Measurements from ENCODE around the gene CTSO.
"Not testable (repeated sequence)": the region's sequence is repeated elsewhere in the genome, so short reads cannot be mapped to it uniquely, and the experiment has no call there.

The CTSO gene

GRCh38 chr4:155901013-155901412 is 52.7 kb downstream of the CTSO start:
- H3K4me3 ChIP-seq (ENCODE audit: low read depth, low read length): no peak overlapping the region
- in situ Hi-C loops (cut with HindIII; ENCODE audit: low sequenced_read_pairs): no loop called here
- no peak for DNase-seq (ENCODE audit: low read depth, low spot score)
- TF ChIP-seq CTCF (IDR thresholded peaks at IDR 0.05; ENCODE audit: low read depth, low read length): no peak

GRCh38 chr4:155900381-155900780 is 53.3 kb downstream of the CTSO start:
- DNase-seq (ENCODE audit: low read depth, low spot score): peak; percentile 70
- in situ Hi-C loops (cut with HindIII; ENCODE audit: low sequenced_read_pairs): no loop called here
- no peak overlapping the region for H3K4me3 ChIP-seq (ENCODE audit: low read depth, low read length)
- TF ChIP-seq CTCF (IDR thresholded peaks at IDR 0.05; ENCODE audit: low read depth, low read length): no peak

DNA sequence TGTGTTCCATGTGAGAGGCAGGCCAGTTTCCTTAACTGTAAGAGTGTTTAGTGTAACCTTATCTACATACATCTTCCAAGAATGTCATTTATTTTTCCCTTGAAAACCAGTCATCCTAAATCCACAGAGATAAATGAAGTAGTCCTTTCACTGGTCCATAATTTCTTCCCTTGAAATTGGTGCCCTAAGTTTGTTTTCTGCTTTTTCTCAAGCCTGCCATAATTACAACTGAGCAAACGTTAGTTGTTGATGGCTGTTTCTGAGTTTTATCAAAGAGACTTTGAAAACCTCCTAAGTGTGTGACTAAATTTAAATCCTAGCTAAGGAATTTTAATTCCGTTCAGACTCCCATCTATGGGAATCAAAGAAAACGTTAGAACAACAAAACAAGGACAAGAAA is 53.8 kb downstream of the CTSO start:
- no peak for TF ChIP-seq CTCF (IDR thresholded peaks at IDR 0.05; ENCODE audit: low read depth, low read length)
- H3K4me3 ChIP-seq (ENCODE audit: low read depth, low read length): no peak overlapping the region
- in situ Hi-C loops (cut with HindIII; ENCODE audit: low sequenced_read_pairs): no loop called here
- DNase-seq (ENCODE audit: low read depth, low spot score): no peak

- in situ Hi-C loops (cut with HindIII; ENCODE audit: low sequenced_read_pairs); H3K4me3 ChIP-seq (ENCODE audit: low read depth, low read length); DNase-seq (ENCODE audit: low read depth, low spot score): not testable (repeated sequence)
Measured at GRCh38 chr4:155898371-155898770, 55.3 kb downstream of the CTSO start.

DNA sequence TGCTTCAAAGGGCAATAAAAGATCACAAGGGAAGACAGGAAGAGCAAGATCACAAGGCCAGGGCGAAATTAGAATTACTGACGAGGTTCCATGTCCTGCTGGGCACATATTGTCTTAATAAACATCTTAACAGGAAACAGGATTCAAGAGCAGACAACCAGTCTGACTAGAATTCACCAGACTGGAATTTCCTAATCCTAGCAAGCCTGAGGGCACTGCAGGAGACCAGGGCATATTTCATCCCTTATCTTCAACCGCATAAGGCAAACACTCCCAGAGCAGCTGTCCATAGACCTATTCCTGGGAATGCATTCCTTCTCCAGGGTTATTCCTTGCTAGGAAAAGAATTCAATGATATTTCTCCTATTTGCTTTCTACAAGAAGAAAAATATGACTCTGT is 62.6 kb downstream of the CTSO start:
- no peak for TF ChIP-seq CTCF (IDR thresholded peaks at IDR 0.05; ENCODE audit: low read depth, low read length)
- no peak overlapping the region for H3K4me3 ChIP-seq (ENCODE audit: low read depth, low read length)
- in situ Hi-C loops (cut with HindIII; ENCODE audit: low sequenced_read_pairs): no loop called here
- no peak for DNase-seq (ENCODE audit: low read depth, low spot score)

- H3K4me3 ChIP-seq (ENCODE audit: low read depth, low read length): no peak overlapping the region
- in situ Hi-C loops (cut with HindIII; ENCODE audit: low sequenced_read_pairs): no loop called here
- TF ChIP-seq CTCF (IDR thresholded peaks at IDR 0.05; ENCODE audit: low read depth, low read length): no peak
- no peak for DNase-seq (ENCODE audit: low read depth, low spot score)
Measured at GRCh38 chr4:155889946-155890345, 63.7 kb downstream of the CTSO start.

DNA sequence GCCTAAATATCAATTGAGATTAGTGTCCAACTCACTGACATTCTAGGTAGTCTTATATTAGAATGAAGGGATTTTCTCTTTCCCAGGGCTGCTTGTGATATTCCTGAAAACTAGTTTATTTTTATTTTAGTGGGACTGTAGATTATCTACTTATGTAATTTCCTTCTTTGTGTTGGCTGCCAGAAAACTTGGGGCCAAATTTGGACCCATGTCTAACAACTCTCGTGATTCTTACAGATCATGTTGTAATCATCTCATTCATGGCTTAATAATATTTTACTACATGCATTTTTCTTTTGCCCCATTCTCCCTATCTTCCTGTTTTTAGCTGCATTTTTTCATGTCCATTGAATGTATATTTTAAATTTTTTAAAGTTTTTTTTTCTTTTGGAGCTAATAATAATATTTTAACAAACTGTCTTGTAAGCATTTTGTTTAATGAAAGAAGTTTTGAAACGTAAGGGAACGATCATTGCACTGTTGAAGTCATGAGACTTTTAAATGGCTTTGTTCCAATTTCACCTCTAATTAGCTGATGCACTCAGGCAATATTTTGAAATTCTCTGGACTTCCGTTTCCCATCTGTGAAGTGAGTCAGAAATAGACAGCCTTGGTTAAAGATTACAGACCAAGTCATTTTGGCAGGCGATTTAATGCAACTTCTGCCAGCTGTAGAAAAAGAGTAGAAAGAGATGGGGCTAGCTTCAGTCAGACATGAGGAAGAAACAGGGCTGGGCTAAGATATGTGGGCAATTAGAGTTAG is 64.5 kb downstream of the CTSO start:
- DNase-seq (ENCODE audit: low read depth, low spot score): peak; percentile 82
- H3K4me3 ChIP-seq (ENCODE audit: low read depth, low read length): no peak overlapping the region
- TF ChIP-seq CTCF (IDR thresholded peaks at IDR 0.05; ENCODE audit: low read depth, low read length): no peak
- in situ Hi-C loops (cut with HindIII; ENCODE audit: low sequenced_read_pairs): no loop called here

All from astrocyte of the spinal cord (primary cell).